Left colon (tissue), 2 donors: ENCODE data around the gene SCNN1A. TPM values are rescaled to one million over a fixed set of nuclear protein-coding genes. Genes with fewer than 3 reads are reported as not detected.
A peak's percentile ranks its signal among the peaks of the same experiment; 100 is the strongest.
"Not testable (repeated sequence)": the region's sequence is repeated elsewhere in the genome, so short reads cannot be mapped to it uniquely, and the experiment has no call there.

Experiments used
- ATAC-seq: fragments of 200-7000 bp; cut with Tn5 transposase; one replicate; pipeline ENCODE4 v1.9.1; 2020; ENCODE audit warnings: mild to moderate bottlenecking, moderate library complexity
- DNase-seq, 2 donors: peaks; one replicate each; pipeline ENCODE4 v3.0.0-alpha.2; 2020
- intact Hi-C, 2 donors: fragments of 100-400 bp; cut with DNase I in 1 of 2; cut with micrococcal nuclease in 1 of 2; formaldehyde crosslinking; loops; one replicate each; pipeline versions ENCODE4 v1.11.2 to v1.14.0; 2022; cut with DNase I, micrococcal nuclease
- total RNA-seq, 2 donors: library from RNA; stranded (reverse); fragmentation: NEBNext Ultra II Directional; extraction: Animal tissue kit (Norgen Biotek cat#: 25700); gene quantifications; one replicate each; pipeline ENCODE4 v1.2.1, GENCODE V29; 2021
- donor health status: DM: no; HTN: no; CAD: no.
- donor health status: DM: yes; HTN: yes; CAD: no.

The SCNN1A gene
- total RNA-seq, 2 donors from 2014 or later = 289 to 459 TPM

DNA sequence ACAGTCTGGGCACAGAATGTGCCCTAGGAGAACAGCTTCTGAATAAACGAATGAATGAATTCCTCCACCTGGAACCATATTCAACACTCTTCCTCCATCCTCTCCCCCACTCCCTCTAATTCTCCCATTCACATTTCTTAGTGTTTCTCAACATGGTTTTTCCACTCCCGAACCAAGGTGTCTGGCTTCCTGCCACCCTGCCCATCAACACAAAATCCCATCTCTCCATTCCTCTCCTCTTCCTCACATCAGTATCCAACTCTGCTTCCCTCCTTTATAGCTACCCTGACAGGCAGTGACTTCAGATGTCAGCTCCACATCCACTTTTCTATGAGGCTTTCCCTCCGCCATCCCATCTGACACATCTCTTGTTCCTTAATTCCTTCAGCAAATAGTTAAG lies 36.4 kb downstream of the SCNN1A start:
- ATAC-seq = no peak
- no peak for DNase-seq
- intact Hi-C loops = loop anchor here in 1 of 2 donors (10.0 kb wide), 1 partner anchor 196 kb away; the partner anchor contains the start of gene GAPDH

DNA sequence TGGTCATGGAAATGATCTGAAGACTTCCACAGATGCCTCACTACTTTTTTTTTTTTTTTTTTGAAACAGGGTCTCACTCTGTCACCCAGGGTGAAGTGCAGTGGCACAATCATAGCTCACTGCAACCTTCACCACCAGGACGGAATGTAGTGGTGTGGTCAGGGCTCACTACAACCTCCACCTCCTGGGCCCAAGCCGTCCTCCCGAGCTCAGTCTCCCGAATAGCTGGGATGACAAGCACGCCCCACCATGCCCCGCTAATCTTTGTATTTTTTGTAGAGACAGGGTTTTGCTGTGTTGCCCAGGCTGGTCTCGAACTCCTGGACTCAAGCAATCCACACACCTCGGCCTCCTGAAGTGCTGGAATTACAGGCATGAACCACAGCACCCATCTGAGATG lies 36.8 kb downstream of the SCNN1A start:
- intact Hi-C loops = loop anchor here in 1 of 2 donors (10.0 kb wide), 1 partner anchor 196 kb away; the partner anchor contains the start of gene GAPDH
- DNase-seq, ATAC-seq: not testable (repeated sequence)

DNA sequence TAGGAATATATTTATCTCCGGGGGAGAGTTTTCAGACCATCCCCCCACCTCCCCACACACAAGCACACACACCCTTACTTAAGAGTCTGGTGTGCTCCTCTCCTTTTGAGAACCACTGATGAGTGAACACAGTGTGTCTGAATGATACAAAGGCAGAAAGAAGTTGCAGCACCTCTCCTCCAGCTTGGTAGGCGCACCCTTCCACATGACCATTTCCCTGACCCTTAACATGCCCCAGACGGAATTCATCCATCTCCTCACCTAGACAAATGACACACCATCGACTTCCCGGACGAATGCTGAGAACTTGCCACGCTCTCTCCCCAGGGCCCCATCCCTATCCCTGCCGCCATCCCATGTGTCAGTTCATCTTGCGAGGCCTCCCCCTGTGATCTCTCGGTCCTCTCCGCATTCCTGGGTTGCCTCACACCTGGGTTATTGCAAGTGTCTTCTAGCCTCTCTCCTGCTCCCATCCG lies 37.4 kb downstream of the SCNN1A start:
- ATAC-seq = no peak
- no peak for DNase-seq
- intact Hi-C loops = loop anchor here in 1 of 2 donors (10.0 kb wide), 1 partner anchor 197 kb away; the partner anchor contains the start of gene GAPDH

DNA sequence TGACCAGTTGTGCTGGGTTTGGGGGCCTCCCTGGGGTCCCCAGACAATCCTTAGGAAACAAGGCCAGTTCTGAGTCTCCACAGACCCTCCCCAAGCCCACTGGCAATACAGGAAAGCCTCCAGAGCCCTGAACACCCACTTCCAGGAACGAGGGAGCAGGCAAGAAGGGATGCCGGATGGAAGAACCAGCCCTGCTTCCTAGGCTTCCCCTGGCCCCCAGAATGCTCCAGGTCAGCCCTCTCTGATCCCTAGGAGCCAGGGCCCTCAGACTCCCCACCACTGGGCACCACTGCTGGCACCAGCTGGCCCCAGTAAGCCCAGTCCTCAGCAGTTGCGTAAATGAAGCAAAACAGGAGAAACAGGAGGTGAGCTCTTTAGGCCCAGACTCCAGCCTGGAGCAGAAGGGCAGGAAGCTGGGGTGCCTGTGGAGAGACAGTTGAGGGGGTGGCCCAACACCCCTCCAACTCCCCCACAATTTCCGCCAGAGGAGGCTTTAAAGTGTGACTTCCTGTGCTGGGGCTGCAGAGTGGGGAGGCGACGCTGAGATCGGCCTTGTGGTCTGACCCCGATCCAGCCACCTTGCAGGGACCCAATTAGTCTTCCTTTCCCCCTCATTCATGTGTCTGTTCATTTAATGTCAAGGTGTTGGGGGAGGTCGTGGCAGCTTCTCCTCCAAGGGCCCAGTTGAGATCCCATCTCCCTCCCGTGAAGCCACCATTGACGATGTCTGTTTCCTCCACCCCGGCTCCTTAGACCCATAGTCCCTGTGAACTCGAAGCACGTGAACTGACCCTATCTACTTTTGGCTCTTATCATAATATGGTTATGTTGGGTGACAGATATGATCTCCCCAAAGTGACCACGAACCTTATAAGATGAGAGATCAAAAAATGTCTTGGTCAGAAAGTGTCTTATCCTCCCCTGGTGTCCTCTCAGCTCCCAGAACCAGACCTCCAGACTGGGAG lies 38.2 kb downstream of the SCNN1A start:
- ATAC-seq (no peak), DNase-seq (peak in 1 of 2 donors; percentile 49)
- intact Hi-C loops = loop anchor here in 1 of 2 donors (10.0 kb wide), 1 partner anchor 198 kb away; the partner anchor contains the start of gene GAPDH

DNA sequence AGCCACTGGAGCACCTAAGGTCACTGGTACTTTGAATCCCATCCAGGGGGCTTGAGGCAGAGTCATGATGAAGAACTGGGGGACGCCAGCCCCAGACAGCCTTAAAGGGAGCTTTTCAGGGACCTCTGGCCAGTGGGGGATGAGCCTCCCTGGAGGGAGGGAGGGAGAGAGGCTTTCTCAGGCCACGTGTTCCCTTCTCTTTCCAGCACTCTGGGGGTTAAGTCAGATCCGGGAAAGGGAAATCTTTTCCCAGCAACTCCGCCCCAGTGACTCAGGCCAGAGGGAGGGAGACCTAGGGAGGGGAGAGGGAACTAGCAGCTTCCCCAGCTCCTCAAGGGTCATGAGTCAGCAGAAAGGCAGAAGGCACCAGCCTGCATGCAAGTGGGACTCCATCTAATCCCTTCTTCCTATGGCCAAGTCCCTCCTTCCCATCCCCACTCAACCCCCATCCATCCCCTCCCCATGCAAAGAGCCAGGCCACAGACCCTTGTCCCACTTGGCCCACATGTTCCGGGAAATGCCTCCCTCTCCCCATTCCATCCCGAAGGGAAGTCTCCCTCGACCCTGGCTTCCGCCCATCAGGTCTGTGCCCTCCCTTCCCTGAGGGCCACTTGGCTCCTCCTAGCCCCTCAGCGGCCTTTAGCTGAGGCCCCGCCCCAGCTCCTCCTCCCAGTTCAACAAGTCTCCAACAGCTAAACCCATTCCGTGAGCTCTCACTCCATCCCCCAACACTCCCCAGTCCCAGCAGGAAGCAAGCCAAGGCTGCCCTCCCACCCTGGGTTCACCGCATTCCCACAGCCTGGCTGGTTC lies 39.1 kb downstream of the SCNN1A start:
- DNase-seq (peak; percentile 90 to 97), ATAC-seq (peak; percentile 64)
- intact Hi-C loops = loop anchor here in 1 of 2 donors (10.0 kb wide), 1 partner anchor 199 kb away; the partner anchor contains the start of gene GAPDH

DNA sequence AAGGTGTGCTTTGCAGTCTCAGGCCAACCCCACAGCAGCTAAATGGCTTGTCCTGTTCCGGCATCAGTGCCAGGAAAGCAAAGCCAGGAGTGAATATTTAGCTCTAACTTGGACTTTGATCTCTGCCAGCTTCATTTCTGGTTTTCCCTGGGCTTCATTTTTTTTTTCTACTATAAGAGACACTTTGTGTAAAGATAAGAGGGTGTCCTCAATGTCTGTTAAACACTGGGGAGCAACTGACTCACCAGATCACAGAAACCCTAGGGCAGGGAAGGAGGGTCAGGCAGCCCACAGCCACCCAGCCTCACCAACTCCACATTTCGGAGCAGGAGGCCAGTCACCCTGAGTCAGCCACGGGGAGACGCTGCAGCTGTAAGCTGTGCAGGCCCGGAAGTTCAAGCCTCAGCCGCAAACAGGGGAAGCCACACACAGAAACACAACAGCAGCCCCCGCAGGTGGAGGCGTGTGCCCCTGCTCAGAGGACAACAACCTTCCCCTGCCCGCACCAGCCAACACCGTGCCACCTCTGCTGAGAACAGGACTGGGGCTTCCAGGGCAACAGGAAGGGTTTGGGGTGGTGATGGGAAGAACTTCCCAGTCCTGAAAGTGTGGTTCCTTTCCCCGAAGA lies 39.8 kb downstream of the SCNN1A start:
- intact Hi-C loops = loop anchor here in 1 of 2 donors (10.0 kb wide), 1 partner anchor 199 kb away; the partner anchor contains the start of gene GAPDH
- peak; percentile 80 to 88 for DNase-seq
- ATAC-seq = peak; percentile 46

DNA sequence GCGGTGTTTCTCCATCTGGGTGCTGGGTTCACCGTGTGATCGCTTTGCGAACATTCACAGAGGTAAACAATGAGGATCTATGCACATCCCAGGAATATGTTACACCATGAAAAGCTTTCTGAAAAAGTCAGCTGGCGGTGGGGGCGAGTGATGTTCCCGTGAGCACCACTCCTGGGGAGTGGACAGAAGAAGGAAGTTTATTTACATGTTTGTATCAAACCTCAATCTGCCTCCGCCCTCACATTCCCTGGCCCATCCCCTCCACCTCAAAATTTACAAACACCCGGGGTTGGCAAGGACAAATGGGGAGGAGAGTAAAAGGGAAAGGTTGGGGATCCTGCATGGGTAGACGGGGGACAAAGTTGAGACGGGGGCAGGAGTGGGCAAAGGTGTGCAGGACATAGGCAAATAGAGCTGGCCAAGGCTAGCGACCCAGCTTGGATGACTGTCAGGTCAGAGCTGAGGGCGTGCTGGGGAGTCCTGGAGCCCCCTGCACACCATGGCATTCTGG lies 40.4 kb downstream of the SCNN1A start:
- ATAC-seq (peak; percentile 16), DNase-seq (peak; percentile 56 to 68)
- intact Hi-C loops = loop anchor here in 1 of 2 donors (10.0 kb wide), 1 partner anchor 200 kb away; the partner anchor contains the start of gene GAPDH

DNA sequence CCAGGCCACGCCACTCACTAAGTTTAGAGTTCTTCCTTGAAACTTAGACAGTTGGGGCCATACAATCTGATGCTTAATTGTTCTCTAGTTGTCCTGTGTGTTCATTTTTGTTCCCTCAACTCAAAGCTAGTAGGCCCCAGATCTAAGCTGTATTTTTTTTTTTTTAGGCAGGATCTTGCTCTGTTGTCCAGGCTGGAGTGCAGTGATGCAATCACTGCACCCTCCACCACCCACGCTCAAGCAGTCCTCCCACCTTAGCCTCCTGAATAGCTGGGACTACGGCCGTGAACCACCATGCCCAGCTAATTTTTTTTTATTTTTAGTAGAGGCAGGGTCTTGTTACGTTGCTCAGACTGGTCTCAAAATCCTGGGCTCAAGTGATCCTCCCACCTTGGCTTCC lies 41.0 kb downstream of the SCNN1A start:
- ATAC-seq (no peak), DNase-seq (no peak)
- intact Hi-C loops = loop anchor here in 1 of 2 donors (10.0 kb wide), 1 partner anchor 200 kb away; the partner anchor contains the start of gene GAPDH

DNA sequence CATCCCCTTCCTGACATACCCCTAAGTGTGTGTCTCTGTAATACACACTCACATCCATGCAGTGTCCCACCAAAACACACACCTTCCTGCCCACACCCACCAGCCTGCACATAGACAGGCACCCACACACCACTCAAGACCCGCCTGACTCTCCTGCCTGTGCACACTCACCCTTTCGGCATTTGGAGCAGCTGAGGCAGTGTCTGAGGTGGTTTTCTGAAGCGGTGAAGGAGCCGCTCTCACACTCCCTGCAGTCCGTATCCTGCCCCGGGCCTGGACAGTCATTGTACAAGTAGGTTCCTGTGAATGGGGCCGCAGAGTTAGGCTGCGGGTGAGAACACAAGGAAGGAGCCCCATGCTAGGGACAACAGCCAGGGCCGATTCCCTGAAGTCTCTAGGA lies 41.8 kb downstream of the SCNN1A start:
- DNase-seq (no peak), ATAC-seq (no peak)
- intact Hi-C loops = loop anchor here in 1 of 2 donors (10.0 kb wide), 1 partner anchor 201 kb away; the partner anchor contains the start of gene GAPDH

DNA sequence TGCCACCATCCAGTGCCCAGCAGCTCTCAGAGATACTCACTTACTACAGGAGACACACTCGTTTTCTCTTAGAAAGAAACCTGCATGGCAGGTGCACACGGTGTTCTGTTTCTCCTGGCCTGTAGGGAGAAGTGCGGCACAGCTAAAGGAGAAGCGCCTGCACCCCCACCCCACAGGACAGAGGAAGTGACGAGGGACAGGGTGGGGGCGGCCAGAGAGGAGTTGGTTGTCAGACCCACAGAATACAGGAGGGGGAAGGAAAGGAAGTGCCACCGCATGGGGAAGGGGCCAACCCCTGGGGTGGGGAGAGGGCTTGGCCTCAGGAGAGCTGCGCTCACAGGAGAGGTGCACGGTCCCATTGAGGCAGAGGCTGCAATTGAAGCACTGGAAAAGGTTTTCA lies 42.3 kb downstream of the SCNN1A start:
- DNase-seq = no peak
- intact Hi-C loops = loop anchor here in 1 of 2 donors (10.0 kb wide), 1 partner anchor 202 kb away; the partner anchor contains the start of gene GAPDH
- no peak for ATAC-seq

DNA sequence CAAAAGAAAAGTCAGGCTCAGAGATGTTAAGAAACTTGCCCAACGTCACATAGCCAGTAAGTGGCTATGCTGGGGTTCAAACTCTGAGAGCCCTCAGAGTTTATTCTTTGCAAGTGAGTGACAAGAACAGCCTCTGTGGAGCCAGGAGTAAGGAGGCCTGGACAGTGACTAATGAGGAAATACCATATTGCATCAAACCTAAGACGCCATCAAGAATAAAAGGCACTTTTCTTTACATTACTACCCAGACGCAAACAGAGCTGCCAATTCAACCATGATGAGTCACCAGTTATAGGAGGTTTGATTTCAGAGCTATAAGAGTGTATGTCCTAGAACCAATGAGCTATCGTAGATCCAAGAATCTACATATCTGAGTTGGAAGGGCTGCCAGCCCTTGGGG lies 42.9 kb downstream of the SCNN1A start:
- ATAC-seq (peak; percentile 16), DNase-seq (no peak)
- intact Hi-C loops = loop anchor here in 1 of 2 donors (10.0 kb wide), 1 partner anchor 202 kb away; the partner anchor contains the start of gene GAPDH

DNA sequence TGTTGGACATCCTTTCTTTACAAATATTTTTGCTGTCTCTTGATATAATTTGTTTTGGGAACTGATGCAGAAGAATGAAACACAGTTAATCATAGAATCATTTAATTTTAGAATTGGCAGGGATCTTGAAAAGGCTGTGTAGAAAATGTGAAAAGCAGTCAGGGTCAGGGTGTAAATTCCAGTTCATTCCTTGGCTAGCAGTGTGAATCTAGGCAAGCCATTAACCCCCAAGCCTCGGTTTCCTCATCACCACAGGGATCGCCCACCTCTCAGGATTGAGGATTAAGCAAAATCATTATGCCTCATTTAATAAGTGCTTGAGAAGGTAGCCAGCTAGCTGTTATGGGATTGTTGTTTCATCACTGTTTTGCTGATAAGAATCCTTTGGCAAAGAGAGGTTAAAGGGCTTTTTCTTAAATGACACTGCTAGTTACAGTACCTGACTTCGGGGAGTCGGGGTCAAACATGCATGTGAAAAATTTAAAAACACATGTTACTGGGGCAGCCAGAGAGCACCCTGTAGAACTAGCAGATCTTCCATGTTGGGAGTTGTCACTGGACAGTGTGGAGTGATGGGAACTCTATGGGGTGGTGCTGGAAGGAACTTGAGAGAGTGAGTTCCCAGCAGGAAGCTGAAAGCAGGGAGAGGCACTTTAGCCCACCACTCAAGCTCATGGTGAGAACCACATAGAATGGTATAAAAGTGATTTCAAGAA lies 44.2 kb downstream of the SCNN1A start:
- intact Hi-C loops = loop anchor here in 1 of 2 donors (10.0 kb wide), 1 partner anchor 204 kb away; the partner anchor contains the start of gene GAPDH
- ATAC-seq = no peak
- no peak for DNase-seq

DNA sequence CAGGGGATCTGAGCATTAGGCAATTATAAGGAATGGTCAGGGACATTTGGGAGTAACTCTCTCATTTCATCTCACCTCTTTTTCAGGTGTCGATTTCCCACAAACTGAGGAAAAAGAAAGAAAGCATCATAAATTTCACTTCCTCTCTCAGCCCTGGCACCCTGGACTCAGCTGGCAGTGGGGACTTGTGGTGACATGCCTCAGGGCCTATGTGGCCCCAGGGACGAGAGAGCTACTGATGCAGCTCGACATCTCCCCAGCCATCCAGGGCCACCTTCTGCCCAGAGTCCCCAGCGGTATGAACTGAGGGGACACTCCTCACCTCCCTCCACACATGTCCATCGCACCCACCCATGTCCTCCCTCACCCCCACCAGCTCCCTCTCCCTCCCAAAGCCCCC lies 45.2 kb downstream of the SCNN1A start:
- DNase-seq (no peak), ATAC-seq (no peak)
- intact Hi-C loops = loop anchor here in 1 of 2 donors (10.0 kb wide), 1 partner anchor 205 kb away; the partner anchor contains the start of gene GAPDH

DNA sequence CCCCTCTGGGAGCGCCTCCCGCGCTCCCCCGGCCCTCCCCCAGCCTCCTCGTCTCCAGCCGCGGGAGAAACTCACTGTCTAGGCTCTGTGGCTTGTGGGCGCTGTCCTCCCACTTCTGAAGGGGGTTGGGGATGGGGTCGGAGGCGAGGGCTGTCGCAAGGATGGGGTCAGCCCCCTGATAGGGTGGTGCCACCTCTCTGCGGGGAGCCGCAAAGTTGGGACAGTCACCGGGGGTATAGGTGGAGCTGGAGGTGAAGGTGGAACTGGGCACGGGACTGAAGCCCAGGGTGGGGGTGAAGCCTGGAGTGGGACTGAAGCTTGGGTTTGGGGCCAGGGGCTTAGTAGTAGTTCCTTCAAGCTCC lies 45.7 kb downstream of the SCNN1A start:
- DNase-seq (no peak), ATAC-seq (no peak)
- intact Hi-C loops = loop anchor here in 1 of 2 donors (10.0 kb wide), 2 partner anchors 135 to 205 kb away; partner anchors contain the start of gene GAPDH

DNA sequence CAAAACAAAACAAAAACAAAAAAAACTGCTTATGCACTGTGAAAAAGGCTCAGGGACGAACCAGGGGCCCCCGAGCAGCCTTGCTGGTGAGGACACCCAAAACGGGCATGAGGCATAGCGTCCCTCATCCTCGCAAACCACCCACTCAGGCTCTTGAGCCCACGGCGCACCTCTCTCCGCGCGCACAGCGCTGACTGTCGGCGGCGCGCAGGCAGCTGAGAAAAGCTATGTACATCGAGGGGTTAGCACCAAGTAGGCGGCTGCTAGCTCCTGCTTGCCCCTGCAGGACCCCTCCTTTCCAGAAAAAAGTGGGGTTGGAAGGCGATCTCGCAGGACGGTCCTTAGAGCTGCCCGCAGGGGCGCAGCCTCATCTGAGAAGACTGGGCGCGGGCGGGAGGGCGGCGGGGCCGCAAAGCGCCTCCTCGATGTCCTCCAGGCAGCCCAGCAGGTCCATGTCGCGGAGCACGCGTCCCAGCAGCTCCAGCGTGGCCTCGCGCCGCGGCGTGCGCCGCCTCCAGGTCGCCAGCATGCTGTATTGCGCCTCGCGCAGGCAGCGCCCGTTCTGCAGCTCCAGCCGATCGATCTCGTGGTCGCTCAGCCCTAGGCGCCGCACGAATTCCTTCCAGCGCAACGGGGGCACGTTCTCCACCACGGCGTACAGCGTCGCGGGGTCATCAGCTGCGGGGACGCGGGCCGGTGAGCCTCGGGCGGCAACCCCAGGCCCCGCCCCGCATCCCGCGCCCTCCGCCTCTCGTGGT lies 46.2 kb downstream of the SCNN1A start:
- intact Hi-C loops = loop anchor here in 1 of 2 donors (10.0 kb wide), 1 partner anchor 136 kb away; no protein-coding TSS in a partner anchor
- DNase-seq (no peak), ATAC-seq (no peak)
